ENCODE data around the gene DLG2.

DNA sequence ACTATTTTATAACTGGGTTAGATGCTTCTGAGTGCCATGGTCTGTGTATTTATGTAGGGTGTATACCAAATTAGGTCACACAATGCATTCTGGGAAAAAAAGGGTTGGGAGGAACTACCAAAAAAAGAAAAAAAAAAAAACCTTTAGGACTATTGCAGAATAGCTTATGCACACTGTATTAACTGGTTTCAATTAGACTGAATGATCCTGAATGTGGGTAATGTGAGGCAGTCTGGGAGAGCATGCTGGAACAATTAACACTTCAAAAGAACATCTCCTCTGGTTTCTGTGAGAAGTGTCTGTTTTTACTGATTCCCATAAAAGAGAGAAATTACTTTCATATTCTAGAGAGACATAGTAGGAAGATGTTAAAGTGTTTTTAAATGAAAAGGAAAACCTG lies 521.3 kb downstream of the DLG2 start:
- TF ChIP-seq, protein P1, sequence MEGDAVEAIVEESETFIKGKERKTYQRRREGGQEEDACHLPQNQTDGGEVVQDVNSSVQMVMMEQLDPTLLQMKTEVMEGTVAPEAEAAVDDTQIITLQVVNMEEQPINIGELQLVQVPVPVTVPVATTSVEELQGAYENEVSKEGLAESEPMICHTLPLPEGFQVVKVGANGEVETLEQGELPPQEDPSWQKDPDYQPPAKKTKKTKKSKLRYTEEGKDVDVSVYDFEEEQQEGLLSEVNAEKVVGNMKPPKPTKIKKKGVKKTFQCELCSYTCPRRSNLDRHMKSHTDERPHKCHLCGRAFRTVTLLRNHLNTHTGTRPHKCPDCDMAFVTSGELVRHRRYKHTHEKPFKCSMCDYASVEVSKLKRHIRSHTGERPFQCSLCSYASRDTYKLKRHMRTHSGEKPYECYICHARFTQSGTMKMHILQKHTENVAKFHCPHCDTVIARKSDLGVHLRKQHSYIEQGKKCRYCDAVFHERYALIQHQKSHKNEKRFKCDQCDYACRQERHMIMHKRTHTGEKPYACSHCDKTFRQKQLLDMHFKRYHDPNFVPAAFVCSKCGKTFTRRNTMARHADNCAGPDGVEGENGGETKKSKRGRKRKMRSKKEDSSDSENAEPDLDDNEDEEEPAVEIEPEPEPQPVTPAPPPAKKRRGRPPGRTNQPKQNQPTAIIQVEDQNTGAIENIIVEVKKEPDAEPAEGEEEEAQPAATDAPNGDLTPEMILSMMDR (IDR thresholded peaks at IDR 0.05), result no peak
- TF ChIP-seq POLR2A (IDR thresholded peaks at IDR 0.05), result no peak
